ENCODE results near the gene ITPKB. TPM values are rescaled to one million over a fixed set of nuclear protein-coding genes. Genes with fewer than 3 reads are reported as not detected.
A peak's percentile ranks its signal among the peaks of the same experiment; 100 is the strongest.
"Not testable (repeated sequence)": the region's sequence is repeated elsewhere in the genome, so short reads cannot be mapped to it uniquely, and the experiment has no call there.

The ITPKB gene
- total RNA-seq, 2 donors from 2014 or later: 22.4 to 28.3 TPM

- peaks cover 3% of the 10 kb centered on the region for H3K9me3 ChIP-seq (ENCODE audit: control insufficient read depth, low read length)
- Mint-ChIP-seq H3K27ac (no peak overlapping the region), H3K4me3 (no peak overlapping the region), H3K9me3 (peaks cover 6% of the 10 kb centered on the region), H3K36me3 (ENCODE audit: low read depth) (no peaks in the 10 kb centered on the region), H3K27me3 (ENCODE audit: insufficient read depth) (peaks cover 23% of the 10 kb centered on the region), H3K4me1 (no peaks in the 10 kb centered on the region)
- H3K9ac ChIP-seq (ENCODE audit: extremely low read depth, low read length, poor library complexity, severe bottlenecking): no peak overlapping the region
- no peak overlapping the region for H3K27ac ChIP-seq (ENCODE audit: low read depth, low read length)
- no peaks in the 10 kb centered on the region for H3K36me3 ChIP-seq (ENCODE audit: control insufficient read depth, insufficient read depth, low read length)
- H3K4me3 ChIP-seq (ENCODE audit: low read length): no peak overlapping the region
- H3K4me1 ChIP-seq (ENCODE audit: control insufficient read depth, insufficient read depth, low read length): no peaks in the 10 kb centered on the region
- no peak for DNase-seq
- TF ChIP-seq CTCF (conservative IDR thresholded peaks at IDR 0.05): no peak
- H3K27me3 ChIP-seq (ENCODE audit: control insufficient read depth, insufficient read depth, low read length, poor library complexity, severe bottlenecking): peaks cover 3% of the 10 kb centered on the region
Observed at GRCh38 chr1:226622012-226622411, 117.1 kb downstream of the ITPKB start.

GRCh38 chr1:226619031-226619430 is 120.1 kb downstream of the ITPKB start:
- H3K4me3 ChIP-seq (ENCODE audit: low read length): no peak overlapping the region
- H3K27ac Mint-ChIP-seq: no peak overlapping the region
- no peaks in the 10 kb centered on the region for H3K36me3 Mint-ChIP-seq (ENCODE audit: low read depth)
- WGBS, 2 experiments (ENCODE audit: insufficient coverage in 1 of 2, insufficient read length in 1 of 2): 94 to 100% methylated on average over 3 to 7 of the region's 7 CpGs
- H3K9me3 ChIP-seq (ENCODE audit: control insufficient read depth, low read length): no peaks in the 10 kb centered on the region
- H3K27me3 ChIP-seq (ENCODE audit: control insufficient read depth, insufficient read depth, low read length, poor library complexity, severe bottlenecking): no peaks in the 10 kb centered on the region
- H3K36me3 ChIP-seq (ENCODE audit: control insufficient read depth, insufficient read depth, low read length): no peaks in the 10 kb centered on the region
- no peak overlapping the region for H3K4me3 Mint-ChIP-seq
- H3K27ac ChIP-seq (ENCODE audit: low read depth, low read length): no peak overlapping the region
- peaks cover 3% of the 10 kb centered on the region for H3K9me3 Mint-ChIP-seq
- H3K9ac ChIP-seq (ENCODE audit: extremely low read depth, low read length, poor library complexity, severe bottlenecking): no peak overlapping the region
- TF ChIP-seq CTCF (conservative IDR thresholded peaks at IDR 0.05): no peak
- no peaks in the 10 kb centered on the region for H3K4me1 Mint-ChIP-seq
- DNase-seq: peak; percentile 35
- H3K4me1 ChIP-seq (ENCODE audit: control insufficient read depth, insufficient read depth, low read length): no peaks in the 10 kb centered on the region
- H3K27me3 Mint-ChIP-seq (ENCODE audit: insufficient read depth): peaks cover 16% of the 10 kb centered on the region

DNA sequence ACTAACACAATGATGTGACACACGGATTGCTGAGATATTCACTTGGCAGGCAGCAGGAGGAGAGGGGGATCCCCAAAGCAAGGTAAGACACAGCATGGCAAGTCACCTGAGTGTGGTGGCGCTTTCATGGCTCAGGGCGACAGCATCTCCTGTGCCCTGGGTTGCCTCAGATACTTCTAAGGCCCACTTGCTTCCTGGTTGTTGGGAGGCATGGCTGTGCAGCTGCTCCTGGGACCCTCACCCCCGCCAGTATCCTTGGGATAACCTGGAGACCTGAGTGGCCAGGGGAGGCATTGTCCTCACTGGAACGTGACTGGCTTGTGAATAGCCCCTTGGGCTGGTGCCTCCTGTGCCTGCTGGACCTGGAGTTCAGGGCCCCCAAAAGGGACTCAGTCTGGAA is 120.7 kb downstream of the ITPKB start:
- Mint-ChIP-seq H3K9me3 (peaks cover 6% of the 10 kb centered on the region), H3K36me3 (ENCODE audit: low read depth) (no peaks in the 10 kb centered on the region), H3K4me1 (no peaks in the 10 kb centered on the region), H3K27me3 (ENCODE audit: insufficient read depth) (peaks cover 16% of the 10 kb centered on the region), H3K27ac (no peak overlapping the region), H3K4me3 (no peak overlapping the region)
- Histone ChIP-seq H3K27ac (ENCODE audit: low read depth, low read length) (no peak overlapping the region), H3K9ac (ENCODE audit: extremely low read depth, low read length, poor library complexity, severe bottlenecking) (no peak overlapping the region), H3K27me3 (ENCODE audit: control insufficient read depth, insufficient read depth, low read length, poor library complexity, severe bottlenecking) (no peaks in the 10 kb centered on the region), H3K4me1 (ENCODE audit: control insufficient read depth, insufficient read depth, low read length) (no peaks in the 10 kb centered on the region), H3K9me3 (ENCODE audit: control insufficient read depth, low read length) (no peaks in the 10 kb centered on the region), H3K4me3 (ENCODE audit: low read length) (no peak overlapping the region), H3K36me3 (ENCODE audit: control insufficient read depth, insufficient read depth, low read length) (no peaks in the 10 kb centered on the region)
- no peak for TF ChIP-seq CTCF (conservative IDR thresholded peaks at IDR 0.05)
- WGBS, 2 experiments (ENCODE audit: insufficient coverage in 1 of 2, insufficient read length in 1 of 2): 83 to 100% methylated on average over 2 to 5 of the region's 5 CpGs
- DNase-seq: peak; percentile 29

DNA sequence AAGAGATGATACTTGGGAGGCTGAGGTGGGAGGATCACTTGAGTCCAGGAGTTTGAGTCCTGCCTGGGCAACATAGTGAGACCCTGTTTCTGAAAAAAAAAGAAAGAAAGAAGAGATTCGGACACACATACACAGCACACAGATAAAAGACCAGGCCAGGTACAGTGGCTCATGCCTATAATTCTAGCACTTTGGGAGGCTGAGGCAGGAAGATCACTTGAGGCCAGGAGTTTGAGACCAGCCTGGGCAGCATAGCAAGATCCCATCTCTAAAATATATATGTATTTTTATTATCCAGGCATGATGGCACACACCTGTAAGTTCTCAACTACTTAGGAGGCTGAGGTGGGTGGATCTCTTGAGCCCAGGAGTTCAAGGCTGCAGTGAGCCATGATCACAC is 121.4 kb downstream of the ITPKB start:
- not testable (repeated sequence) for H3K27ac Mint-ChIP-seq; H3K9me3 ChIP-seq (ENCODE audit: control insufficient read depth, low read length); H3K4me1 ChIP-seq (ENCODE audit: control insufficient read depth, insufficient read depth, low read length); H3K27ac ChIP-seq (ENCODE audit: low read depth, low read length); H3K4me3 ChIP-seq (ENCODE audit: low read length); H3K4me1 Mint-ChIP-seq; H3K4me3 Mint-ChIP-seq; H3K36me3 Mint-ChIP-seq (ENCODE audit: low read depth); H3K36me3 ChIP-seq (ENCODE audit: control insufficient read depth, insufficient read depth, low read length); H3K9ac ChIP-seq (ENCODE audit: extremely low read depth, low read length, poor library complexity, severe bottlenecking); H3K9me3 Mint-ChIP-seq; H3K27me3 ChIP-seq (ENCODE audit: control insufficient read depth, insufficient read depth, low read length, poor library complexity, severe bottlenecking)
- peaks cover 16% of the 10 kb centered on the region for H3K27me3 Mint-ChIP-seq (ENCODE audit: insufficient read depth)
- DNase-seq: peak; percentile 1
- WGBS, 2 experiments (ENCODE audit: insufficient coverage in 1 of 2, insufficient read length in 1 of 2): no CpG with 5 or more reads among the region's 1 CpG
